Lung microvascular endothelial cell (primary cell): ENCODE data around the gene ZNF681. TPM values are rescaled to one million over a fixed set of nuclear protein-coding genes. Genes with fewer than 3 reads are reported as not detected.
"Not testable (repeated sequence)": the region's sequence is repeated elsewhere in the genome, so short reads cannot be mapped to it uniquely, and the experiment has no call there.

Experiments
- DNase-seq, 2 donors: peaks; one replicate each; pipeline versions ENCODE4 v3.0.0 to v3.0.0-alpha.2; 2010; ENCODE audit warnings: low read depth in 2 of 2
- total RNA-seq: library from RNA; depleted of rRNA; stranded (reverse); fragments of >200 nt; gene quantifications from 2 replicates; pipeline ENCODE4 v1.2.1, GENCODE V29; 2014

Gene ZNF681
- total RNA-seq, 1 donor from 2014 or later, result 1.8 TPM

DNA sequence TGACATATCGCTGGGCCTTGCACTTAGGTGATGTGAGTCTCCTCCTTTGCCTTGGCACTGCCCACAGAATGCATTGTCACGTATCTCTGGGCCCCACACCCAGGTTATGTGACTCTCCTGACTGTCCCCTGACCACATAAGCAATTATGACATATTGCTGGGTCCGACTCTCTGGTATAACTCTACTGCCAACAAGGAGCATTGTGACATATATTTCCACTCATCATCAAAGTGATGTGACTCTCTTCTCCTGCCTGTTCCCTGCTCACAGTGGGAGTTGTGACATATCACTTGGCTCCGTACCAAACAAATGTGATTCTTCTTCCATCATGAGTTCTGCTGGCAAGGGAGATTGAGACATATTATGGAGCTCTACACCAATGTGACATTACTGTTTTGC is 15.4 kb upstream of the ZNF681 start:
- DNase-seq, result no peak

DNA sequence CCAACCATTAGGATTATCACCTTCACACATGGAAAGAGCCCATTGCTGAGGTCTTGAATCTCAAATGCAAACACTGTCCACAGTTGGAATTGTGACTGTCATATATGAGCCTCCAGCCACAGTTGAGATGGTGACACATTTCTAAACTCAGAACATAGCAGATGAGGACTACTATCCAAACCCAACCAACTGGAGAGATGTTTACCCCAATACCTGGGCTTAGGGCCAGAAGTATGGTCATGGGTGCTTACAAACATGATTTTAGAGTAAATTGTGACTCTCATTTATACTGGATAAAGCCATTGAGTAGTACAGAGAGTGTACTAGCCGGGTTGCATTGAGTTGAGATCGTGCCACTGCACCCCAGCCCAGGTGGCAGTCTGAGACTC is 14.0 kb upstream of the ZNF681 start:
- no peak for DNase-seq

- DNase-seq, result no peak
Observed at GRCh38 chr19:23771761-23772674, 13.3 kb upstream of the ZNF681 start.

GRCh38 chr19:23771316-23771715 is 12.6 kb upstream of the ZNF681 start:
- DNase-seq, result no peak

GRCh38 chr19:23770672-23771250 is 12.1 kb upstream of the ZNF681 start:
- no peak for DNase-seq

- no peak for DNase-seq
Observed at GRCh38 chr19:23769691-23770468, 11.2 kb upstream of the ZNF681 start.

DNA sequence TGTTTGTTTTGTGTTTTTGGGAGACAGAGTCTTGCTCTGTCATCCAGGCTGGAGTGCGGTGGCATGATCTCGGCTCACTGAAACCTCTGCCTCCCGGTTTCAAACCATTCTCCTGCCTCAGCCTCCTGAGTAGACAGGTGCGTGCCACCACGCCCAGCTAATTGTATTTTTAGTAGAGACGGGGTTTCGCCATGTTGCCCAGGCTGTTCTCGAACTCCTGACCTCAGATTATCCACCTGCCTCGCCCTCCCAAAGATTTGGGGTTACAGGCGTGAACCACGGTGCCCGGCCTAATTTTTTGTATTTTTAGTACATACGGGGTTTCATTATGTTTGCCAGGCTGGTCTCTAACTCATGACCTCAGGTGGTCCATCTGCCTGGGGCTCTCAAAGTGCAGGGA is 8.3 kb upstream of the ZNF681 start:
- DNase-seq, result no peak

DNA sequence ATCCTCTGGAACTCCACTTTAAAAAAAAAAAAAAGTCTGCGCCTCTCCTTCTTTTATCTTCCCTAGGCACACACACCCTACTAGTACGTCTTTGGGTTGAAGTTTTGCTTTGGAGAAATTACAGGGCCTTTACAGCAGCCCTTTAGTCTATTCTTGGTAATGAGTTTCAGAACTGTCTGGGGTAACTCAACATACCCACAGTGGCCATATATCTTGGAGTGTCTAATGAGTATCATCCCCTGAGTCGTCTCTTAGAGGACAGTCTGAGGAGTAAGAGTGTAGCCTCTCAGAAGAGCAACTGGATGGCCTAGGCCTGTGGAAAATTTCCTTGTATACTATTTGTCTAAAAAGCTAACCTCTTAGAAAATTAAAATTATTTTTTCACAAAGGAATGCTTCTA is 6.1 kb upstream of the ZNF681 start:
- DNase-seq, result no peak

GRCh38 chr19:23762884-23763711 is 4.4 kb upstream of the ZNF681 start:
- DNase-seq, result peak in 1 of 2 donors; percentile 51

DNA sequence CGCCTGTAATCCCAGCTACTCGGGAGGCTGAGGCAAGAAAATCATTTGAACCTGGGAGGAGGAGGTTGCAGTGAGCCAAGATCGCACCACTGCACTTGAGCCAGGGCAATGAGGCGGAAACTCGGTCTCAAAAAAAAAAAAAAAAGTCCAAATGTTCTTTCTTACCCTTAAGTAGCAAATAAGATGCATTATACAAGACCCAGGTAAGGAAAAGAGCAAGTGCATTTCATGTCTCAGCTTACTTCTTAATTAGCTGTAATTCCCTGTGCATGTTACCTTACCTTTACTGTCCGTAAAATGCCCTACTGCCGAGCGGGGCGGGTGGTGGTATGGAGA is 3.8 kb upstream of the ZNF681 start:
- DNase-seq, result no peak

GRCh38 chr19:23760326-23760725 is 1.6 kb upstream of the ZNF681 start:
- not testable (repeated sequence) for DNase-seq

DNA sequence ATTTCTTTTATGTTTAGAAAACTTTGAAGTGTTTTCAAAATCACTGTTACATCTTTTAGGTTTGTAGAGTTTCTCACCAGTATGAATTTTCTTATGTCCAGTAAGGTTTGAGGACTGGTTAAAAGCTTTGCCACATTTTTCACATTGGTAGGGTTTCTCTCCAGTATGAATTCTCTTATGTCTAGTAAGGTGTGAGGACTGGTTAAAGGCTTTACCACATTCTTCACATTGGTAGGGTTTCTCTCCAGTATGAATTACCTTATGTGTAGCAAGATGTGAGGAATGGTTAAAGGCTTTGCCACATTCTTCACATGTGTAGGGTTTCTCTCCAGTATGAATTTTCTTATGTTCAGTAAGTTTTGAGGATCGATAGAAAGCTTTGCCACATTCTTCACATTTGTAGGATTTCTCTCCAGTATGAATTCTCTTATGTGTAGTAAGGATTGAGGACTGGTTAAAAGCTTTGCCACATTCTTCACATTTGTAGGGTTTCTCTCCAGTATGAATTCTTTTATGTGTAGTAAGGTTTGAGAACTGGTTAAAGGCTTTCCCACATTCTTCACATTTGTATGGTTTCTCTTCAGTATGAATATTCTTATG is 15.0 kb downstream of the ZNF681 start:
- not testable (repeated sequence) for DNase-seq

DNA sequence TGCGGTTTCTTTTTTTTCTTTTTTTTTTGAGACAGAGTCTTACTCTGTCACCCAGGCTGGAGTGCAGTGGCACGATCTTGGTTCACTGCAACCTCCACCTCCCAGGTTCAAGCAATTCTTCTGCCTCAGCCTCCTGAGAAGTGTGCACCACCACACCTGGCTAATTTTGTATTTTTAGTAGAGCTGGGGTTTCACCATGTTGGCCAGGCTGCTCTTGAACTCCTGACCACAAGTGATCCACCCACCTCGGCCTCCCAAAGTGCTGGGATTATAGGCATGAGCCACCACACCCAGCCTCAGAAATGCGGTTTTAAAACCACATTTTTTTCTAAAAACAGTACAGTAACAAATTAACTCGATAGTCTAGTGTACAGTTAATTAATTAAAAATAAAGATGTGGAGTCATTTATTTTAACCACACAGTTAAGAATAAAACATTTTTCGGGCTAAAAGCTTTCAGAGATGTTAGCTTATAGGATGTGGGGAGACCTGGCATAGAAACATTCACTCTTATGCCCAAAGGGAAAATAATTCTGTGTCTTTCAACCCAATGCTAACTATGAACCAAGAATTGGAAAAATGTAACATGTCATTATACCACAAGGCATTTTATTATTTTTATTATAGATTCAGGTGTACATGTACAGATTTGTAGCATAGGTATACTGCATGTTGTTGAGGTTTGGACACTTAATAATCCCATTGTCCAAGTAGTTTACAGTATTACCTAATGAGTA is 27.8 kb downstream of the ZNF681 start:
- DNase-seq, result not testable (repeated sequence)

GRCh38 chr19:23724161-23724560 is 34.5 kb downstream of the ZNF681 start:
- DNase-seq, result not testable (repeated sequence)

- DNase-seq, result no peak
Observed at GRCh38 chr19:23718802-23719201, 39.9 kb downstream of the ZNF681 start.

GRCh38 chr19:23716792-23717191 is 41.9 kb downstream of the ZNF681 start:
- DNase-seq, result no peak

DNA sequence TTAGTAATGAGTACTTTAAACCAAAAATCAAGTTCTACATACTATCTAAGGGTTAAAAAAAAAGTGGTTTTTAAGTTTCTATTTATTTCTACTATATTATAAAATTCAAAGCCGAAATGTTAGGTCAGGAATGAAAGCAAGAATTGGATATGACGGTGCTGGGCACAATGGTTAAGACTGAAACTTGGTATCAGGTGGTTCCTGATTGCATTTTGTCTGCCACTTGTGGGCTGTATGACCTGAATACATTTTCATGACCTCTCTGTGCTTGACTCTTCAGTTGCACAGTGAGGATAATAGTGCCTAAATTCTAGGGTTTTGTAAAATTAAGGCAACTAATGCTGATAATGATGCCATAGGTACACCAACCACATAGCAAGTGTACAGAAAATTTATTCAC is 49.3 kb downstream of the ZNF681 start:
- DNase-seq, result no peak

DNA sequence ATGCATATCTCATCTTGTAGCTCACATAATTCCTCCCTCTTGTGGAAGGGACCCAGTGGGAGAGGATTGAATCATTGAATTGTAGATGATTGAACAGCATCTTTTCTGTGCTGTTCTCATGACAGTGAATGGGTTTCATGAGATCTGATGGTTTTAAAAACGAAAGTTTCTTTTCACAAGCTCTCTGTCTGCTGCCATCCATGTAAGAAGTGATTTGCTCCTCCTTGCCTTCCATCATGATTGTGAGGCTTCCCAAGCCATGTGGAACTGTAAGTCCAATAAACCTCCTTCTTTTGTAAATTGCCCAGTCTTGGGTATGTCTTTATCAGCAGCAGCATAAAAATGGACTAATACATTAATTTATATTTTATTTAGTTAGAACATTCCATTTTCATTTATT is 52.0 kb downstream of the ZNF681 start:
- no peak for DNase-seq

DNA sequence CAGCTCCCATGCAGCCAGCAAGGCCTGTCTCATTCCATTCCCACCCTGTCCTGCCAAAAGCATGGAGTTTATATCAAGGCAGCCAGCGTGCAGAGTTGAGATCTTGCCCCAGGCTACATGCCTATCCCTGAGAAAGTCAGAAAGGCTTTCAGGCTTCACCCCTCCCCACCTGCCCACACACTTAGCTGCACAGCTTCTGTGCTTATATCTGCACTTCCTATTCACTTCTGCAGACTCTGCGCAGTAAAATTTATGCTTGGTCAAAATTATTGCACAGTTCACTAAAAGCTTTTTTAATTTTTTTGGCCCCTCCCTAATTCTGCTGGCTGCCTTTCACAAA is 59.2 kb downstream of the ZNF681 start:
- no peak for DNase-seq

- no peak for DNase-seq
Observed at GRCh38 chr19:23698711-23699520, 59.8 kb downstream of the ZNF681 start.
